Astrocyte of the spinal cord (primary cell): ENCODE data around the gene TMEM97.

ENCODE experiments used
- DNase-seq: peaks from one replicate; pipeline ENCODE4 v3.0.0; 2011; ENCODE audit warnings: low read depth, low spot score
- H3K4me3 ChIP-seq: 2 replicates; pipeline ENCODE4 v1.5.1; 2011; ENCODE audit warnings: low read depth, mild to moderate bottlenecking, low read length, moderate library complexity
- in situ Hi-C: cut with HindIII; loops from 2 replicates; pipeline ENCODE4 v1.10.0; 2017; ENCODE audit warnings: low sequenced_read_pairs
- TF ChIP-seq, protein P1 (sequence below): IDR thresholded peaks from 2 replicates; pipeline ENCODE4 v1.5.1; 2012; ENCODE audit warnings: low read depth, mild to moderate bottlenecking, low read length, inconsistent platforms

The TMEM97 gene

GRCh38 chr17:28348979-28349378 is 30.0 kb downstream of the TMEM97 start:
- TF ChIP-seq, protein P1, sequence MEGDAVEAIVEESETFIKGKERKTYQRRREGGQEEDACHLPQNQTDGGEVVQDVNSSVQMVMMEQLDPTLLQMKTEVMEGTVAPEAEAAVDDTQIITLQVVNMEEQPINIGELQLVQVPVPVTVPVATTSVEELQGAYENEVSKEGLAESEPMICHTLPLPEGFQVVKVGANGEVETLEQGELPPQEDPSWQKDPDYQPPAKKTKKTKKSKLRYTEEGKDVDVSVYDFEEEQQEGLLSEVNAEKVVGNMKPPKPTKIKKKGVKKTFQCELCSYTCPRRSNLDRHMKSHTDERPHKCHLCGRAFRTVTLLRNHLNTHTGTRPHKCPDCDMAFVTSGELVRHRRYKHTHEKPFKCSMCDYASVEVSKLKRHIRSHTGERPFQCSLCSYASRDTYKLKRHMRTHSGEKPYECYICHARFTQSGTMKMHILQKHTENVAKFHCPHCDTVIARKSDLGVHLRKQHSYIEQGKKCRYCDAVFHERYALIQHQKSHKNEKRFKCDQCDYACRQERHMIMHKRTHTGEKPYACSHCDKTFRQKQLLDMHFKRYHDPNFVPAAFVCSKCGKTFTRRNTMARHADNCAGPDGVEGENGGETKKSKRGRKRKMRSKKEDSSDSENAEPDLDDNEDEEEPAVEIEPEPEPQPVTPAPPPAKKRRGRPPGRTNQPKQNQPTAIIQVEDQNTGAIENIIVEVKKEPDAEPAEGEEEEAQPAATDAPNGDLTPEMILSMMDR = no peak
- in situ Hi-C loops = no loop called here
- DNase-seq = no peak
- H3K4me3 ChIP-seq = no peak overlapping the region

DNA sequence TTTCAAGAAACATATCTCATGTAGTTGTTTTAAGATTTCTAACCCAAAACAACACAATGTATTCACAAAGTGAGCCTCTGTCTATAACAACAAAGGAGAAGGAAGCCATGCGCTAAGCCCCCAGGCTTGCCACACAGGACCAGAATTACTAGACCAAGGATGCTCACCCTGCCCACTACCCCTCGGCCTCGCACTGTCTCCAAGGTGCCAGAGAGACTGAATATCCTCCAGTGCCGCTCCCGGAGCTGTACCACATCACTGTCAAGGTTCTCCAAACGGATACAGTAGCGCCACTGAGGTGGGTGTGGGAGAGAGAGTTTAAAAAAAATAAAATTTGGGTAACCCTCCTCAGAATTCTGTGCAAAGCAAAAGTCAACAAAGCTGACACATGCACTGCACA is 31.3 kb downstream of the TMEM97 start:
- TF ChIP-seq, protein P1 = no peak
- DNase-seq = no peak
- H3K4me3 ChIP-seq = no peak overlapping the region
- in situ Hi-C loops = no loop called here

- TF ChIP-seq, protein P1 = no peak
- peak within 1 kb of the TSS; percentile 73 for H3K4me3 ChIP-seq
- in situ Hi-C loops = no loop called here
- peak; percentile 95 for DNase-seq
Observed at GRCh38 chr17:28357061-28357900, 38.3 kb downstream of the TMEM97 start, which contains the start of gene POLDIP2. TSS of gene POLDIP2 (minus strand) at chr17:28357527. CDS start at chr17:28357448, 79 bp downstream.

GRCh38 chr17:28357901-28358197 is 38.8 kb downstream of the TMEM97 start:
- TF ChIP-seq, protein P1 = no peak
- in situ Hi-C loops = no loop called here

GRCh38 chr17:28363186-28363585 is 44.2 kb downstream of the TMEM97 start:
- H3K4me3 ChIP-seq = no peak overlapping the region
- in situ Hi-C loops = no loop called here
- TF ChIP-seq, protein P1 = no peak
- no peak for DNase-seq

More at GRCh38 chr17:28357901-28358197, 38.8 kb downstream of the TMEM97 start:
- H3K4me3 ChIP-seq = peak overlapping the region; percentile 73
- DNase-seq = no peak

DNA sequence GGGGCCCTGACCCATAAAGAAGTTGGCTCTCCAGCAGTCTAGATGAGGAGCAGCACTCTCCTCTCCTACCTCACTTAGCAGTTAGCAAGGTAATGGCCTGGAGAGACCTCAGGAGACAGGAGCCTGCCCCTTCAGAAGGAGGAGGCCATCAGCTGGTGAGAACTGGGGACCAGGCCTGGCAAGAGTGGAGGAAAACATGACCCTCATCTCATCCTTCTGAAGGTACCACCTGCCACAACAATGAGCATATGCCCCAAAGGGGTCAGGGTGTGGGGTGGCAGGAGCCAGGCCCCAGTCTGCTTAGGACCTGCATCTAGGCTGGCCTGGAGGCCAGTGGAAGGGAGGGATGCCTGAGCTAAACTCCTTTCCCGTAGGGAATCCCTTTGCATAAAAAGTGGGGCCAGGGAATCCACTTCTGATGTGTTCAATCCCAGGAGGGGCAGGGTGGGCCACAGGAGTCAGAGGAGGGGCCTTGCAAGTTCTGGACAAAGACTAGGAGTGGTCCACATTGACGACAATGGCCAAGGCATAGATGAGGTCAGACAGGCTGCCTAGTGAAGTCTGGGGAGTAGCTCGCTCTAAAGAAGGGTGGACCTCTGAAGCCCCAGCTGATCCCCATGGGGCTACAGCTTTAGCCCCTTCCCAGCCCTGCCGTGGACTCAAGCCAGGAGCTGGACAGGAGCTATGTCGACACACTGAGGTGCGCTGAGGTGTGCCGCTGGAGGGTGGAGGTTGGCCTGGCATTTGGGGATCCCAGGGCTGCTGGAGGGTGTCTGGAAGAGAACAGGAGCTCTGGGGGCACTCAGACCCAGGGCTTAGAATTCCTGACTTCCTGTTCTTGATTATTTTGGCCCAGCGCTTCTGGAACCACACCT is 45.0 kb downstream of the TMEM97 start:
- no peak for DNase-seq
- in situ Hi-C loops = no loop called here
- TF ChIP-seq, protein P1 = no peak
- H3K4me3 ChIP-seq = no peak overlapping the region
